GM12878 (cell line): ENCODE results near the gene LATS2. TPM values are rescaled to one million over a fixed set of nuclear protein-coding genes. Genes with fewer than 3 reads are reported as not detected.

Experiments
- ATAC-seq: fragments of 200-7000 bp; cut with Tn5 transposase; 3 replicates; pipeline ENCODE4 v1.9.1; 2020; ENCODE audit warnings: mild to moderate bottlenecking, moderate library complexity
- BruUV-seq: library from RNA; stranded (reverse); fragments of 400-500 nt; replicated peaks from 2 replicates; lab custom pipeline; 2021; lab: Mats Ljungman, UMichigan
- CTCF ChIA-PET: fragments of 300-600 bp; sonication (Branson Sonifier 250); formaldehyde crosslinking; extraction: SDS; loops from one replicate; lab custom pipeline; 2021; ENCODE audit warnings: inconsistent platforms; lab: Yijun Ruan, JAX
- POLR2A ChIA-PET: fragments of 350-600 bp; formaldehyde crosslinking; extraction: SDS; loops from one replicate; lab custom pipeline; 2021; ENCODE audit warnings: inconsistent platforms; lab: Charles Lee
- RAD21 ChIA-PET: fragments of 300-600 bp; sonication (Branson Sonifier 250); formaldehyde crosslinking; loops from one replicate; lab custom pipeline; 2023; ENCODE audit warnings: antibody characterized with exemption; ENCODE audit not compliant: unreplicated experiment; lab: Charles Lee
- SMC1A ChIA-PET: fragments of 300-600 bp; sonication (Branson Sonifier 250); formaldehyde crosslinking; loops from one replicate; lab custom pipeline; 2023; ENCODE audit not compliant: unreplicated experiment, uncharacterized antibody; lab: Charles Lee
- DNase-seq: peaks from one replicate; pipeline ENCODE4 v3.0.0-alpha.2; 2011; ENCODE audit warnings: low read depth, low spot score
- FAIRE-seq: peaks from 3 replicates; lab custom pipeline; 2011; peaks lifted over from hg19 to GRCh38; lab: Jason Lieb, UNC
- H2AFZ ChIP-seq: 2 replicates; pipeline ENCODE4 v1.6.0; 2011; ENCODE audit warnings: low read depth, low read length, control low read depth; ENCODE audit not compliant: control insufficient read depth
- H3K27ac ChIP-seq: 2 replicates; pipeline ENCODE4 v1.5.1; 2011; ENCODE audit warnings: control low read depth; ENCODE audit not compliant: control insufficient read depth, insufficient read depth
- H3K27me3 ChIP-seq, 2 experiments: replicated peaks in 1 of 2; 2 replicates each; pipeline versions ENCODE4 v1.6.0 to v1.6.1; 2011; ENCODE audit warnings: low read length in 1 of 2; ENCODE audit not compliant: control insufficient read depth in 2 of 2, insufficient read depth in 2 of 2
- H3K36me3 ChIP-seq, 2 experiments: 2 replicates each; pipeline ENCODE4 v1.5.1; 2011; ENCODE audit warnings: low read length in 1 of 2; ENCODE audit not compliant: control insufficient read depth in 2 of 2, insufficient read depth in 2 of 2
- H3K4me1 ChIP-seq: 2 replicates; pipeline ENCODE4 v1.6.1; 2011; ENCODE audit warnings: mild to moderate bottlenecking, low read length, moderate library complexity, mixed read lengths; ENCODE audit not compliant: control insufficient read depth, insufficient read depth
- H3K4me2 ChIP-seq: 2 replicates; pipeline ENCODE4 v1.6.0; 2011; ENCODE audit warnings: control low read depth; ENCODE audit not compliant: control insufficient read depth, insufficient read depth
- H3K4me3 ChIP-seq: fragments of 200-600 bp; sonication (generic); 2 replicates; pipeline ENCODE4 v1.5.1; 2016
- H3K79me2 ChIP-seq: 2 replicates; pipeline ENCODE4 v1.6.0; 2011; ENCODE audit warnings: low read length; ENCODE audit not compliant: control insufficient read depth, insufficient read depth
- H3K9ac ChIP-seq: 2 replicates; pipeline ENCODE4 v1.8.0; 2011; ENCODE audit warnings: low read length, control low read depth, mixed read lengths; ENCODE audit not compliant: control insufficient read depth, insufficient read depth
- H3K9me3 ChIP-seq: replicated peaks from 3 replicates; pipeline ENCODE4 v1.5.1; 2011; ENCODE audit warnings: mild to moderate bottlenecking, low read length; ENCODE audit not compliant: control insufficient read depth, insufficient read depth
- H4K20me1 ChIP-seq: 2 replicates; pipeline ENCODE4 v1.6.0; 2011; ENCODE audit not compliant: control insufficient read depth, insufficient read depth
- BACH1 ChIP-seq: fragments of 450-650 bp; IDR thresholded peaks from 2 replicates; pipeline ENCODE4 v1.6.1; 2017; ENCODE audit warnings: mild to moderate bottlenecking, borderline replicate concordance
- BCL11A ChIP-seq: IDR thresholded peaks from 2 replicates; pipeline ENCODE4 v1.6.1; 2011; ENCODE audit warnings: low read depth, low read length
- CREB1 ChIP-seq: IDR thresholded peaks from 2 replicates; pipeline ENCODE4 v1.6.1; 2012; ENCODE audit warnings: low read depth, mild to moderate bottlenecking, inconsistent platforms
- HCFC1 ChIP-seq: fragments of 150-350 bp; IDR thresholded peaks from 2 replicates; pipeline ENCODE4 v1.6.1; 2014; ENCODE audit warnings: low read length
- HDGF ChIP-seq: fragments of 450-650 bp; IDR thresholded peaks from 2 replicates; pipeline ENCODE4 v1.6.1; 2016; ENCODE audit warnings: antibody characterized with exemption
- LARP7 ChIP-seq: fragments of 450-650 bp; IDR thresholded peaks from 2 replicates; pipeline ENCODE4 v1.6.1; 2017; ENCODE audit warnings: mild to moderate bottlenecking
- NFXL1 ChIP-seq: fragments of 450-650 bp; IDR thresholded peaks from 2 replicates; pipeline ENCODE4 v1.6.1; 2017; ENCODE audit warnings: antibody characterized with exemption, mild to moderate bottlenecking, borderline replicate concordance
- NR2F1 ChIP-seq: fragments of 450-650 bp; conservative IDR thresholded peaks from 2 replicates; pipeline ENCODE4 v1.6.1; 2017; ENCODE audit warnings: mild to moderate bottlenecking
- POLR2A ChIP-seq: IDR thresholded peaks from 2 replicates; pipeline ENCODE4 v1.6.1; 2011; ENCODE audit warnings: low read depth, mild to moderate bottlenecking, low read length
- SIX5 ChIP-seq: IDR thresholded peaks from 2 replicates; pipeline ENCODE4 v1.6.1; 2011; ENCODE audit warnings: mild to moderate bottlenecking, low read depth, low read length, moderate library complexity; ENCODE audit not compliant: severe bottlenecking
- SMAD1 ChIP-seq: fragments of 450-650 bp; IDR thresholded peaks from 2 replicates; pipeline ENCODE4 v1.6.1; 2018; ENCODE audit warnings: mild to moderate bottlenecking, low read depth; ENCODE audit not compliant: partially characterized antibody
- SPI1 ChIP-seq: IDR thresholded peaks from 2 replicates; pipeline ENCODE4 v1.6.1; 2011; ENCODE audit warnings: low read depth, mild to moderate bottlenecking, low read length, moderate library complexity, borderline replicate concordance; ENCODE audit not compliant: insufficient read depth
- STAT3 ChIP-seq: IDR thresholded peaks from 2 replicates; pipeline ENCODE4 v1.6.1; 2011; ENCODE audit warnings: low read depth, low read length, improper control_type of control experiment
- TAF1 ChIP-seq: IDR thresholded peaks from 2 replicates; pipeline ENCODE4 v1.6.1; 2011; ENCODE audit warnings: mild to moderate bottlenecking, low read depth, low read length, borderline replicate concordance
- ZSCAN29 ChIP-seq: fragments of 450-650 bp; IDR thresholded peaks from 2 replicates; pipeline ENCODE4 v1.6.1; 2017; ENCODE audit warnings: mild to moderate bottlenecking, moderate library complexity
- ZZZ3 ChIP-seq: IDR thresholded peaks from 2 replicates; pipeline ENCODE4 v1.6.1; 2011; ENCODE audit warnings: low read depth; ENCODE audit not compliant: control insufficient read depth, insufficient read length
- WGBS: methylation state at CpG from one replicate; pipeline ENCODE4 v1.1.6; 2016; ENCODE audit warnings: low lambda C conversion rate; ENCODE audit not compliant: insufficient replicate concordance, insufficient coverage; ENCODE audit errors: missing lambda C conversion rate; 5-methylcytosine and 5-hydroxymethylcytosine counted together
- in situ Hi-C: fragments of 300-500 bp; cut with MboI; formaldehyde crosslinking; loops from 9 replicates; pipeline ENCODE4 v1.14.3; 2018; ENCODE audit warnings: mixed read lengths
- intact Hi-C: fragments of 100-400 bp; cut with micrococcal nuclease; formaldehyde crosslinking; loops from one replicate; pipeline ENCODE4 v1.14.2; 2022; ENCODE audit not compliant: unreplicated experiment
- polyA plus RNA-seq, 11 experiments: library from polyadenylated mRNA; depleted of rRNA in 4 of 11; unstranded in 6 of 11; stranded (reverse) in 5 of 11; fragments of >200 nt; fragmentation: Nextera tagmentation in 4 of 11; fragmentation: Illumina TruSeq in 1 of 11; extraction: Ambion mirVana in 4 of 11; extraction: Trizol in 1 of 11; gene quantifications; 1 replicate in 1 of 11; 2 replicates in 10 of 11; pipeline versions ENCODE4 v1.2.1 to v1.2.3, GENCODE V29; 2011 to 2016; ENCODE audit warnings: inconsistent platforms in 2 of 11, missing spikeins in 2 of 11, low read depth in 1 of 11
- total RNA-seq, 4 experiments: library from RNA; depleted of rRNA in 3 of 4; stranded (reverse); fragments of >200 nt in 3 of 4; fragmentation: Illumina TruSeq in 1 of 4; extraction: Trizol in 1 of 4; gene quantifications; 2 replicates each; pipeline versions ENCODE4 v1.2.1 to v1.2.3, GENCODE V29; 2013 to 2021
- TF ChIP-seq, protein P1 (sequence below): IDR thresholded peaks from 2 replicates; pipeline ENCODE4 v1.6.1; 2012; ENCODE audit warnings: low read depth, low read length, improper control_type of control experiment
- TF ChIP-seq, protein P2 (sequence below): fragments of 450-650 bp; IDR thresholded peaks from 2 replicates; pipeline ENCODE4 v1.6.1; 2016; ENCODE audit warnings: mild to moderate bottlenecking, moderate library complexity, borderline replicate concordance

Gene LATS2
- total and polyA plus RNA-seq, 10 of the 15 experiments (the other 5 are each of a cell fraction or from before 2014, with no cell fraction given): 0.90 to 7.8 (median 2.0) TPM

DNA sequence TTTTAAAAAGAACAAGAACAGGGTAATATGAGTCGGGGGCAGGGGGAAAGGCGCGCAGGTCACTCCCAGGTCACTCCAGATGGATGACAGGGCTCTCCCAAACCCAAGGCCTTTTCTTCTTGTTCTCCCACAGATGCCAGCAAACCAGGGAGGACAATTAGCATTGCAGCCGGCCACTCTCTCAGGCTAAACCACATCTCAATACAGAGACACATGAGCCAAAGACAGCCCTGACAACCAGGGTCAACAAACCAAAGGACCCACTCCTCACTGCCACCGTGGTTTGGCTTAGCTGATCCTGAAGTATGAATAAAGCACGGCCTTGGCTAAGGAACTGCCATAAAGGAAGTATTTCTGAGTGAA is 47.3 kb downstream of the LATS2 start (continued):
- TF ChIP-seq, protein P1, sequence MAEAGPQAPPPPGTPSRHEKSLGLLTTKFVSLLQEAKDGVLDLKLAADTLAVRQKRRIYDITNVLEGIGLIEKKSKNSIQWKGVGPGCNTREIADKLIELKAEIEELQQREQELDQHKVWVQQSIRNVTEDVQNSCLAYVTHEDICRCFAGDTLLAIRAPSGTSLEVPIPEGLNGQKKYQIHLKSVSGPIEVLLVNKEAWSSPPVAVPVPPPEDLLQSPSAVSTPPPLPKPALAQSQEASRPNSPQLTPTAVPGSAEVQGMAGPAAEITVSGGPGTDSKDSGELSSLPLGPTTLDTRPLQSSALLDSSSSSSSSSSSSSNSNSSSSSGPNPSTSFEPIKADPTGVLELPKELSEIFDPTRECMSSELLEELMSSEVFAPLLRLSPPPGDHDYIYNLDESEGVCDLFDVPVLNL: no peak
- TF ChIP-seq HDGF (no peak), NR2F1 (no peak), POLR2A (no peak), ZZZ3 (no peak), LARP7 (no peak), BACH1 (no peak)
- TF ChIP-seq, protein P2, sequence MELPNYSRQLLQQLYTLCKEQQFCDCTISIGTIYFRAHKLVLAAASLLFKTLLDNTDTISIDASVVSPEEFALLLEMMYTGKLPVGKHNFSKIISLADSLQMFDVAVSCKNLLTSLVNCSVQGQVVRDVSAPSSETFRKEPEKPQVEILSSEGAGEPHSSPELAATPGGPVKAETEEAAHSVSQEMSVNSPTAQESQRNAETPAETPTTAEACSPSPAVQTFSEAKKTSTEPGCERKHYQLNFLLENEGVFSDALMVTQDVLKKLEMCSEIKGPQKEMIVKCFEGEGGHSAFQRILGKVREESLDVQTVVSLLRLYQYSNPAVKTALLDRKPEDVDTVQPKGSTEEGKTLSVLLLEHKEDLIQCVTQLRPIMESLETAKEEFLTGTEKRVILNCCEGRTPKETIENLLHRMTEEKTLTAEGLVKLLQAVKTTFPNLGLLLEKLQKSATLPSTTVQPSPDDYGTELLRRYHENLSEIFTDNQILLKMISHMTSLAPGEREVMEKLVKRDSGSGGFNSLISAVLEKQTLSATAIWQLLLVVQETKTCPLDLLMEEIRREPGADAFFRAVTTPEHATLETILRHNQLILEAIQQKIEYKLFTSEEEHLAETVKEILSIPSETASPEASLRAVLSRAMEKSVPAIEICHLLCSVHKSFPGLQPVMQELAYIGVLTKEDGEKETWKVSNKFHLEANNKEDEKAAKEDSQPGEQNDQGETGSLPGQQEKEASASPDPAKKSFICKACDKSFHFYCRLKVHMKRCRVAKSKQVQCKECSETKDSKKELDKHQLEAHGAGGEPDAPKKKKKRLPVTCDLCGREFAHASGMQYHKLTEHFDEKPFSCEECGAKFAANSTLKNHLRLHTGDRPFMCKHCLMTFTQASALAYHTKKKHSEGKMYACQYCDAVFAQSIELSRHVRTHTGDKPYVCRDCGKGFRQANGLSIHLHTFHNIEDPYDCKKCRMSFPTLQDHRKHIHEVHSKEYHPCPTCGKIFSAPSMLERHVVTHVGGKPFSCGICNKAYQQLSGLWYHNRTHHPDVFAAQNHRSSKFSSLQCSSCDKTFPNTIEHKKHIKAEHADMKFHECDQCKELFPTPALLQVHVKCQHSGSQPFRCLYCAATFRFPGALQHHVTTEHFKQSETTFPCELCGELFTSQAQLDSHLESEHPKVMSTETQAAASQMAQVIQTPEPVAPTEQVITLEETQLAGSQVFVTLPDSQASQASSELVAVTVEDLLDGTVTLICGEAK: no peak

DNA sequence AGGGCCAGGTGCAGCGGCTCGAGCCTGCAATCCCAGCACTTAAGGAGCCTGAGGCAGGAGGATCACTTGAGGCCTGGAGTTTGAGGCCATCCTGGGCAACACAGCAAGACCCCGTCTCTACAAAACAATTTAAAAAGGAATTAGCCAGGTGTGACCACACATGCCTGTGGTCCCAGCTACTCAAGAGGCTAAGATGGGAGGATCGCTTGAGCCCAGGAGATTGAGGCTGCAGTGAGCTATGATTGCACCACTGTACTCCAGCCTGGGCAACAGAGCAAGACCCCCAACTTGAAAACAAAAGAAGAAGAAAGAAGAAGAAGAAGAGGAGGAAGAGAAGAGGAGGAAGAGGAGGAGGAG is 47.7 kb downstream of the LATS2 start:
- no peak for DNase-seq
- CTCF ChIA-PET: interaction anchor here (0.7 kb wide), 1 partner anchor 8 kb away, joined by 3 read pairs; no protein-coding TSS in a partner anchor
- RAD21 ChIA-PET: no interaction called here
- no TSS peak for BruUV-seq
- 78% methylated on average over 4 of the region's 4 CpGs for WGBS
- TF ChIP-seq HCFC1: no peak
- TF ChIP-seq CREB1: no peak
- no peak for TF ChIP-seq TAF1
- no peak for TF ChIP-seq SMAD1
- no peak for TF ChIP-seq STAT3
- no peak for TF ChIP-seq ZSCAN29
- no peak for TF ChIP-seq SPI1
- no peak for TF ChIP-seq BCL11A
- TF ChIP-seq SIX5: no peak
- TF ChIP-seq NFXL1: no peak
- H3K4me1 ChIP-seq: no peaks in the 10 kb centered on the region; the same call in 1 of the 2 replicates
- H3K9ac ChIP-seq: no peak overlapping the region
- no peaks in the 10 kb centered on the region for H3K79me2 ChIP-seq
- intact Hi-C loops (no loop called here), in situ Hi-C loops (no loop called here)
- no peaks in the 10 kb centered on the region for H3K27me3 ChIP-seq
- no peak overlapping the region for H2AFZ ChIP-seq
- SMC1A ChIA-PET: interaction anchor here (1.4 kb wide), 1 partner anchor 70 kb away, joined by 3 read pairs; no protein-coding TSS in a partner anchor
- ATAC-seq: no peak
- H3K4me2 ChIP-seq: no peak overlapping the region
- FAIRE-seq: no peak
- H3K36me3 ChIP-seq: no peaks in the 10 kb centered on the region
- POLR2A ChIA-PET: no interaction called here
- H3K27ac ChIP-seq: no peak overlapping the region
- H4K20me1 ChIP-seq: no peaks in the 10 kb centered on the region
- H3K9me3 ChIP-seq: no peaks in the 10 kb centered on the region
- H3K4me3 ChIP-seq: no peak overlapping the region
